Mucosa of descending colon (tissue), 3 donors: ENCODE measurements around the gene SCTR. TPM values are rescaled to one million over a fixed set of nuclear protein-coding genes. Genes with fewer than 3 reads are reported as not detected.
A peak's percentile ranks its signal among the peaks of the same experiment; 100 is the strongest.

ENCODE experiments used
- ATAC-seq: fragments of 200-7000 bp; cut with Tn5 transposase; one replicate; pipeline ENCODE4 v1.9.1; 2020; ENCODE audit warnings: mild to moderate bottlenecking, moderate library complexity
- DNase-seq, 3 donors: peaks; one replicate each; pipeline ENCODE4 v3.0.0-alpha.2; 2020
- H3K36me3 ChIP-seq: fragments of 200-600 bp; one replicate; pipeline ENCODE4 v1.8.0; 2021; ENCODE audit warnings: low read depth, mild to moderate bottlenecking
- H3K4me1 ChIP-seq: fragments of 200-600 bp; one replicate; pipeline ENCODE4 v1.8.0; 2021; ENCODE audit warnings: low read depth, mild to moderate bottlenecking
- H3K4me3 ChIP-seq: fragments of 200-600 bp; one replicate; pipeline ENCODE4 v1.8.0; 2021; ENCODE audit warnings: mild to moderate bottlenecking
- H3K9me3 ChIP-seq: fragments of 200-600 bp; one replicate; pipeline ENCODE4 v1.8.0; 2021; ENCODE audit warnings: mild to moderate bottlenecking
- intact Hi-C, 2 donors: fragments of 100-400 bp; cut with DNase I in 1 of 2; cut with micrococcal nuclease in 1 of 2; formaldehyde crosslinking; loops; one replicate each; pipeline versions ENCODE4 v1.11.0 to v1.11.1; 2022; cut with DNase I, micrococcal nuclease
- total RNA-seq, 3 donors: library from RNA; stranded (reverse); fragmentation: NEBNext Ultra II Directional in 2 of 3; extraction: Animal tissue kit (Norgen Biotek cat#: 25700) in 2 of 3; gene quantifications; one replicate each; pipeline versions ENCODE4 v1.2.1 to v1.2.4, GENCODE V29; 2021 to 2023
- TF ChIP-seq, protein P1 (sequence below): fragments of 200-600 bp; IDR thresholded peaks from one replicate; pipeline ENCODE4 v1.8.0; 2022; ENCODE audit warnings: antibody characterized with exemption, mild to moderate bottlenecking
- donor health status: DM: no; HTN: no; CAD: no; lungs with moderate emphysema.
- donor health status: DM: no; HTN: no; CAD: no.
- donor health status: DM: no; HTN: yes; CAD: no.

SCTR gene
- total RNA-seq, 3 donors from 2014 or later = 0.25 to 0.32 TPM; not detected in 1

DNA sequence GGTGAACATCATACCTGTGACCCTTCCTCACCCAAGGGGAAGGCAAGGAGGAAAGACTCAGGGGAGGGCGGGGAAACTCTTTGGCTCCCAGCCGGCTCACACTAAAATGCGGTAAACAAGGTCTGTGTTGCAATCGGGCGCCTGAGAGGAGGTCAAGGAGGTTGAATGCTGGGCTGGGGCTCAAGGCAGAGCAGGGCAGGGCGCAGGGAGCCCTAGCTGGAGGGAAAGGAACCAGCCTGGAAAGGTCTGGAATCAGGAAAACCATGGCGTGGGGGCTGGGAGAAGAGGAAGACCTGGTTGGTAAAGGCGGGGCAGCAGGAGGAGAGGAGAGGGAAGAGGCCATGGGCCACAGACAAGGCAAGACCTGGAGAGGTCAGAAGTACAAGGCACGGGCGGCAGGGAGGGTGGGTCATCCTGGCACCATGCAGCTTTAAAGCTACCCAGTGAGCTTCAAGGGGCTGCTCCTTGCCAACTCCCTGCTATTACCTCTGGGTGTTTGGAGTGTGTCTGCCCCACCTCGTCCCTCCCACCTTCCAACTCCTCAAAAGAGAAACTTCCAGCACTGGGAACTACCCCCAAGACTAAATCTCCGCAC is 97.4 kb downstream of the SCTR start:
- H3K4me1 ChIP-seq = peaks cover 66% of the 10 kb centered on the region
- no peaks in the 10 kb centered on the region for H3K9me3 ChIP-seq
- ATAC-seq = peak; percentile 67

DNA sequence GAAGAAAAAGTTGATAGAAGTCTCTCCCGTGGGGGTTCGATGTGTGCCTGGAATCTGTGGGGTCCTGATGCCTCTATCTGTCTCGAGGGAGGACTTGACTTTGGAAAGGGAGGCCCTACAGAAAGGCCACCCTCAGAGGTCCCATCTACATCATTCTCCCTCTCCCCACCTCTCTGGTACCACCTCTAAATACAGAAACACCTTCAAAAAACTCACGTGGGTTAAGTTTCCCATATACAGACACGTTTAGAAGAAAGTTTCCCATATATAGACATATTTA is 97.9 kb downstream of the SCTR start:
- no peak for ATAC-seq
- no peak for DNase-seq
- H3K4me1 ChIP-seq = peaks cover 66% of the 10 kb centered on the region
- intact Hi-C loops = no loop called here
- no peak overlapping the region for H3K4me3 ChIP-seq
- TF ChIP-seq, protein P1, sequence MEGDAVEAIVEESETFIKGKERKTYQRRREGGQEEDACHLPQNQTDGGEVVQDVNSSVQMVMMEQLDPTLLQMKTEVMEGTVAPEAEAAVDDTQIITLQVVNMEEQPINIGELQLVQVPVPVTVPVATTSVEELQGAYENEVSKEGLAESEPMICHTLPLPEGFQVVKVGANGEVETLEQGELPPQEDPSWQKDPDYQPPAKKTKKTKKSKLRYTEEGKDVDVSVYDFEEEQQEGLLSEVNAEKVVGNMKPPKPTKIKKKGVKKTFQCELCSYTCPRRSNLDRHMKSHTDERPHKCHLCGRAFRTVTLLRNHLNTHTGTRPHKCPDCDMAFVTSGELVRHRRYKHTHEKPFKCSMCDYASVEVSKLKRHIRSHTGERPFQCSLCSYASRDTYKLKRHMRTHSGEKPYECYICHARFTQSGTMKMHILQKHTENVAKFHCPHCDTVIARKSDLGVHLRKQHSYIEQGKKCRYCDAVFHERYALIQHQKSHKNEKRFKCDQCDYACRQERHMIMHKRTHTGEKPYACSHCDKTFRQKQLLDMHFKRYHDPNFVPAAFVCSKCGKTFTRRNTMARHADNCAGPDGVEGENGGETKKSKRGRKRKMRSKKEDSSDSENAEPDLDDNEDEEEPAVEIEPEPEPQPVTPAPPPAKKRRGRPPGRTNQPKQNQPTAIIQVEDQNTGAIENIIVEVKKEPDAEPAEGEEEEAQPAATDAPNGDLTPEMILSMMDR = no peak
- H3K36me3 ChIP-seq = no peaks in the 10 kb centered on the region
- H3K9me3 ChIP-seq = no peaks in the 10 kb centered on the region

More for the DNA sequence above, 97.4 kb downstream of the SCTR start:
- TF ChIP-seq, protein P1 = no peak
- DNase-seq = peak; percentile 87 to 89 (median 88)
- H3K4me3 ChIP-seq = no peak overlapping the region
- no peaks in the 10 kb centered on the region for H3K36me3 ChIP-seq
- intact Hi-C loops = no loop called here

DNA sequence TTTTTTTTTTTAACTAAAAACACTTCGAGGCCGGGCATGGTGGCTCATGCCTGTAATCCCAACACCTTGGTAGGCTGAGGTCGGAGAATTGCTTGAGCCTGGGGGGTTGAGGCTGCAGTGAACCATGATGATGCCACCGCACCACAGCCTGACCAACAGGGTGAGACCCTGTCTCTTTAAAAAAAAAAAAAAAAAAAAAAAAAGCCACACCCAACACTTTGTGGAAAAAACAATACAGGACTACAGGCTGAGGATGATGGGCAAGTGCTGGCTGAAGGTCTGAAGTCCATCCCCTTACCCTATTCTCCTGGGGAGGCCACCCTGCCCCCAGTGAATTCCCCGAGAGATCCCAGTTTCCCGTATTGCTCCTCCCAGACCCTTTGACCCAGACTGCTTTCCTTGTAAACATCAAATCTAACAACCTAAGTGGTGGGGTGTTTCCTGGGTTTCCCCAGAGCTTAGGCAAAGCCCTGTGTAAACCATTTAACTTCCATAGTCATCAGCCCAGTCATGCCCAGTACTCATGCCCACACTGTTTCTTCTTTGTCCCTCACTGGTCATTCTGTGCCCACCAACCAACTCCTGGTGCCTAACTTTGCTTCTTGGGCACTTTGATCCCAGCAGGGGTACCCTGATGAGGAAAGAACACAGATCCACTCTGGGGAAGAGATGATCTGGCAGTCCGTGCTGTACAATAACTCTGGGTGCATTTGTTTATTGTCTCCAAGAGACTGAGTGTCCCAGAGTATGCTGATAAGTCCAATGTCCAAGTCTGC is 98.5 kb downstream of the SCTR start:
- H3K36me3 ChIP-seq = no peaks in the 10 kb centered on the region
- ATAC-seq = peak; percentile 72
- peak in 2 of 3 donors; percentile 75 to 89 for DNase-seq
- no peaks in the 10 kb centered on the region for H3K9me3 ChIP-seq
- no peak overlapping the region for H3K4me3 ChIP-seq
- intact Hi-C loops = no loop called here
- H3K4me1 ChIP-seq = peaks cover 66% of the 10 kb centered on the region
- TF ChIP-seq, protein P1 = no peak

DNA sequence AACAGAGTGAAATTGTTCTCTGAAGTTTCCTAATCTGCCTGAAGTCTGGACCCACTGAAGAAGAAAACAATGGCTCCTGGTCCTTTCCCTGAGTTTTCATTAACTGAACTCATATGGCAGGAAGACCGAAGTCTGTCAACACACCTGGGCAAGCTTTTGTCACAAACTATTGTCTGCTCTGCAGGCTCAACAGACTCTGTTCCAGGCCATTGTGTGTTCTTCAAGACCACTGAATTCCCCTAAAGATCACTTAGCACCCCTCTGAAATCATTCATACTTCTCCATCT is 99.2 kb downstream of the SCTR start:
- H3K4me1 ChIP-seq = peaks cover 62% of the 10 kb centered on the region
- no peak overlapping the region for H3K4me3 ChIP-seq
- H3K9me3 ChIP-seq = no peaks in the 10 kb centered on the region
- DNase-seq (no peak), ATAC-seq (no peak)
- intact Hi-C loops = no loop called here
- TF ChIP-seq, protein P1 = no peak
- no peaks in the 10 kb centered on the region for H3K36me3 ChIP-seq

DNA sequence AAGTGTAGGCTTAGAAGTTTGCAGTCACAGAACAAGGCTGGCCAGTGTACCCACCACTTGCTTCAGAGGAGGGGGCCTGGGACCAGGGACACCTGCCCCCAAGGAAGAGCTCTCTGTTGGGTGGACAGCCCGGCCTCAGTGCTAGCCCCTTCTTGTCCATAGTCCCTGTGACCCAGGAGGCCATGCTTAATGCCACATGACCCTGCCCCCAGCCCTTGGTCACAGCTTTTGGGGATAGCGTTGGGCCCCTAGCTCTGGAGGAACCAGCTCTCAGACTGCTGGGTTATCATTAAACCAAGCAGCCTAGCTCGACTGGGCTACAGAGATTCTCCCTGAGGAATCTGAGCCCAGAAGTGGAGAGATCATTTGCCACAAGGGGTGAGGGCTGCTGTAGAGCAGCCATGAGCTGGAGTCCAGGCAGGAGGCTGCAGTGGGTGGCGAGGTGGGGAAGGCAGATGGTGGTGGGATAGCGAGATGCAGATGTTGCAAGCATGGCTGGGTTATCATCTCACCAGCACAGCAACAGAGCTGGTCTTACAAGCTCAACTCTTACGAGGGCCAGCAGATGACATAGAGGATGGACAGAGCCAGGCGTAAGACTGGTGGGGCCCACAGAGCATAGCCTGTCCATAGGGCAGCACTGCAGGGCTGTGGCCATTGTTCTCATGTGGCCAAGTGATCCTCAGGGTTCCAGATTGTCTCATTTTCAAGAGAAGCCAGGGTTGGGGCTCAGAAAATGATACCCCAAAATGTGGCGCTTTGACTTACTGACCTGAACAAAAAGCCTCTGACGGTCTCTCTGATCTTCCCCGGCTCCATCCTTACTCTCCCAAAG is 99.8 kb downstream of the SCTR start:
- H3K36me3 ChIP-seq = no peaks in the 10 kb centered on the region
- DNase-seq (peak in 1 of 3 donors; percentile 40), ATAC-seq (no peak)

More for the DNA sequence above, 99.8 kb downstream of the SCTR start:
- Histone ChIP-seq H3K4me3 (no peak overlapping the region), H3K9me3 (no peaks in the 10 kb centered on the region), H3K4me1 (peaks cover 57% of the 10 kb centered on the region)
- intact Hi-C loops = no loop called here
- TF ChIP-seq, protein P1 = no peak
